Measurements from ENCODE around the gene CASTOR1.

DNA sequence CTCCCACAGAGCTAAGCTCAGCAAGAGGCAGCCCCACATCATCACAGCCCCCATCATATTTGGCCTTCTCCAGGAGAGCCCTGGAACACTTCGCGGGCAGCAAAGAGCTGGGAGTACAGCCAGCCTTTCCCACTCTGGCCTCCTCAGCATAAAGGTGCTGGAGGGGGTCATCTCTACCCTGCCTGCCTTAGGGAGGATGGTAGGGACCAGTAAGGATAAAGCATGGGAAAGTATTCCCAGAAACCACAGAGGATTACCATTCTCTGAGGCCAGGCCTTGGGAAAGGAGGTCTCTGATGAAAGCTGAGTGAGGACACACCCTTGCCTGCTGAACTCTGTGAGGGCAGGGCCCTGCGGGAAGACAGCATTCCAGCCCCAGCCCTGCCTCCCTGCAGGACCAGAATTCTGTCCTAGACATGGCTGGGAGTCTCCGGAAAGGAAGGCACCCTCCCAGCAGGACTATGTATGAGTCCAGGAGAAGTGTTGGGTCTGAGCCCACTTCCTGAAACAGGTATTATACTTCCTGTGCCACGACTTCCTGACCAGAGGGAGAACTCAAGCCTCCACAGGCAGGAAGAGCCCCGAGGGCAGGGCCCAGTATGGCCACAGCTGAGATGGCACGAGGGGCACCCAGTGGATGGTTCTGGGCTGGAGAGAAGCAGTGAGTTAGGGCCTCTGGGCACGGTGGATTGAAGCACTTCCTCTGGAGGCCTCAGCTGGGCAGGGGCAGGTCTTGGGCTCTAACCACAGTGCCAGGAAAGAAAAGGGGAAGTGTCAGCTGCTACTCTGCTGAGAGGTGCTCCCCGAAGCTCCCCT is 12.9 kb upstream of the CASTOR1 start:
- TF ChIP-seq POLR2A (IDR thresholded peaks at IDR 0.05) (peak in 2 of 4 donors; percentile 22 to 32), POLR2AphosphoS5 (IDR thresholded peaks at IDR 0.05) (peak; percentile 12 to 55)
- TF ChIP-seq, protein P1, sequence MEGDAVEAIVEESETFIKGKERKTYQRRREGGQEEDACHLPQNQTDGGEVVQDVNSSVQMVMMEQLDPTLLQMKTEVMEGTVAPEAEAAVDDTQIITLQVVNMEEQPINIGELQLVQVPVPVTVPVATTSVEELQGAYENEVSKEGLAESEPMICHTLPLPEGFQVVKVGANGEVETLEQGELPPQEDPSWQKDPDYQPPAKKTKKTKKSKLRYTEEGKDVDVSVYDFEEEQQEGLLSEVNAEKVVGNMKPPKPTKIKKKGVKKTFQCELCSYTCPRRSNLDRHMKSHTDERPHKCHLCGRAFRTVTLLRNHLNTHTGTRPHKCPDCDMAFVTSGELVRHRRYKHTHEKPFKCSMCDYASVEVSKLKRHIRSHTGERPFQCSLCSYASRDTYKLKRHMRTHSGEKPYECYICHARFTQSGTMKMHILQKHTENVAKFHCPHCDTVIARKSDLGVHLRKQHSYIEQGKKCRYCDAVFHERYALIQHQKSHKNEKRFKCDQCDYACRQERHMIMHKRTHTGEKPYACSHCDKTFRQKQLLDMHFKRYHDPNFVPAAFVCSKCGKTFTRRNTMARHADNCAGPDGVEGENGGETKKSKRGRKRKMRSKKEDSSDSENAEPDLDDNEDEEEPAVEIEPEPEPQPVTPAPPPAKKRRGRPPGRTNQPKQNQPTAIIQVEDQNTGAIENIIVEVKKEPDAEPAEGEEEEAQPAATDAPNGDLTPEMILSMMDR (IDR thresholded peaks at IDR 0.05), result peak in 1 of 6 experiments; percentile 24

All from upper lobe of left lung (tissue), 4 donors.